Stimulated activated naive CD4-positive, alpha-beta T cell treated with Interleukin-2 at 50 U/mL for 16 hours (primary cell): Measurements from ENCODE around the gene RNF26.

Experiments used
- DNase-seq: peaks from one replicate; lab custom pipeline; 2025; lab: John Stamatoyannopoulos, UW

The RNF26 gene

GRCh38 chr11:119336744-119337469 is 2.6 kb downstream of the RNF26 start:
- no peak for DNase-seq

GRCh38 chr11:119337581-119338317 is 3.4 kb downstream of the RNF26 start:
- DNase-seq, result no peak

- peak; percentile 46 for DNase-seq
Observed at GRCh38 chr11:119338318-119338890, 4.1 kb downstream of the RNF26 start.

GRCh38 chr11:119338965-119339588 is 4.8 kb downstream of the RNF26 start:
- no peak for DNase-seq

- DNase-seq, result no peak
Observed at GRCh38 chr11:119339589-119340334, 5.4 kb downstream of the RNF26 start.

- DNase-seq, result no peak
Observed at GRCh38 chr11:119340335-119341221, 6.3 kb downstream of the RNF26 start, which contains the start of gene C1QTNF5. TSS of gene C1QTNF5 (minus strand) at chr11:119340883. CDS start at chr11:119340397, 486 bp downstream.

GRCh38 chr11:119341222-119342022 is 7.1 kb downstream of the RNF26 start:
- DNase-seq, result no peak

- no peak for DNase-seq
Observed at GRCh38 chr11:119342023-119342300, 7.6 kb downstream of the RNF26 start.

- DNase-seq, result no peak
Observed at GRCh38 chr11:119342362-119343130, 8.2 kb downstream of the RNF26 start.

GRCh38 chr11:119343726-119344125 is 9.4 kb downstream of the RNF26 start:
- DNase-seq, result no peak

- no peak for DNase-seq
Observed at GRCh38 chr11:119344291-119345010, 10.1 kb downstream of the RNF26 start.

GRCh38 chr11:119345685-119346084 is 11.4 kb downstream of the RNF26 start:
- DNase-seq, result no peak

GRCh38 chr11:119346605-119347004 is 12.3 kb downstream of the RNF26 start, which contains the start of gene MFRP:
TSS of gene MFRP (minus strand) at chr11:119346705. CDS start at chr11:119346513, 192 bp downstream.
- DNase-seq, result no peak

GRCh38 chr11:119347242-119347641 is 12.9 kb downstream of the RNF26 start:
- DNase-seq, result no peak

GRCh38 chr11:119347940-119348605 is 13.7 kb downstream of the RNF26 start:
- DNase-seq, result no peak

- DNase-seq, result no peak
Observed at GRCh38 chr11:119350302-119350701, 16.0 kb downstream of the RNF26 start.

- DNase-seq, result no peak
Observed at GRCh38 chr11:119351232-119351631, 16.9 kb downstream of the RNF26 start.

GRCh38 chr11:119352857-119353260 is 18.5 kb downstream of the RNF26 start:
- DNase-seq, result no peak
